Glutamatergic neuron (in vitro differentiated cells): ENCODE data around the gene ATP1A3. TPM values are rescaled to one million over a fixed set of nuclear protein-coding genes. Genes with fewer than 3 reads are reported as not detected.

ENCODE experiments used
- DNase-seq: peaks from one replicate; pipeline ENCODE4 v3.0.0; 2022
- H3K27ac Mint-ChIP-seq: one replicate; pipeline ENCODE4 v1.8.0; 2020; ENCODE audit warnings: mild to moderate bottlenecking, mixed read lengths, inconsistent platforms; ENCODE audit not compliant: unreplicated experiment
- H3K27me3 Mint-ChIP-seq: one replicate; pipeline ENCODE4 v1.8.0; 2020; ENCODE audit warnings: mild to moderate bottlenecking, moderate library complexity, mixed read lengths, inconsistent platforms; ENCODE audit not compliant: unreplicated experiment
- H3K36me3 Mint-ChIP-seq: one replicate; pipeline ENCODE4 v1.8.0; 2020; ENCODE audit warnings: mild to moderate bottlenecking, mixed read lengths, inconsistent platforms; ENCODE audit not compliant: unreplicated experiment
- H3K4me1 Mint-ChIP-seq: one replicate; pipeline ENCODE4 v1.8.0; 2020; ENCODE audit warnings: mild to moderate bottlenecking, low read depth, mixed read lengths, inconsistent platforms; ENCODE audit not compliant: unreplicated experiment
- H3K4me3 Mint-ChIP-seq: one replicate; pipeline ENCODE4 v1.8.0; 2020; ENCODE audit warnings: mild to moderate bottlenecking, mixed read lengths, inconsistent platforms; ENCODE audit not compliant: unreplicated experiment
- H3K9me3 Mint-ChIP-seq: one replicate; pipeline ENCODE4 v1.8.0; 2020; ENCODE audit warnings: mild to moderate bottlenecking, moderate library complexity, mixed read lengths, inconsistent platforms; ENCODE audit not compliant: unreplicated experiment
- CTCF ChIP-seq: fragments of 200-600 bp; sonication (generic); IDR thresholded peaks from one replicate; pipeline ENCODE4 v1.5.0; 2021; ENCODE audit not compliant: partially characterized antibody, unreplicated experiment
- total RNA-seq: library from RNA; stranded (reverse); fragmentation: NEBNext Ultra II Directional; extraction: Animal tissue kit (Norgen Biotek cat#: 25700); gene quantifications from one replicate; pipeline ENCODE4 v1.2.1, GENCODE V29; 2021; ENCODE audit not compliant: unreplicated experiment

Gene ATP1A3
- total RNA-seq, 1 donor from 2014 or later: 650 TPM

GRCh38 chr19:41947091-41947490 lies 46.9 kb downstream of the ATP1A3 start:
- H3K4me3 Mint-ChIP-seq: no peak overlapping the region
- peaks cover 6% of the 10 kb centered on the region for H3K36me3 Mint-ChIP-seq
- peaks cover 17% of the 10 kb centered on the region for H3K27me3 Mint-ChIP-seq
- TF ChIP-seq CTCF: no peak
- peak overlapping the region; percentile 18 for H3K27ac Mint-ChIP-seq
- DNase-seq: no peak
- H3K9me3 Mint-ChIP-seq: peaks cover 11% of the 10 kb centered on the region
- H3K4me1 Mint-ChIP-seq: peaks cover 2% of the 10 kb centered on the region

- no peak overlapping the region for H3K4me3 Mint-ChIP-seq
- peaks cover 13% of the 10 kb centered on the region for H3K9me3 Mint-ChIP-seq
- TF ChIP-seq CTCF: no peak
- H3K4me1 Mint-ChIP-seq: no peaks in the 10 kb centered on the region
- H3K27ac Mint-ChIP-seq: no peak overlapping the region
- H3K27me3 Mint-ChIP-seq: peaks cover 20% of the 10 kb centered on the region
- no peak for DNase-seq
- peaks cover 6% of the 10 kb centered on the region for H3K36me3 Mint-ChIP-seq
Measured at GRCh38 chr19:41945135-41945766, 48.8 kb downstream of the ATP1A3 start.

GRCh38 chr19:41944336-41944735 lies 49.7 kb downstream of the ATP1A3 start:
- H3K9me3 Mint-ChIP-seq: peaks cover 13% of the 10 kb centered on the region
- H3K4me3 Mint-ChIP-seq: no peak overlapping the region
- H3K27ac Mint-ChIP-seq: no peak overlapping the region
- TF ChIP-seq CTCF: no peak
- H3K4me1 Mint-ChIP-seq: no peaks in the 10 kb centered on the region
- peaks cover 17% of the 10 kb centered on the region for H3K27me3 Mint-ChIP-seq
- peaks cover 6% of the 10 kb centered on the region for H3K36me3 Mint-ChIP-seq
- no peak for DNase-seq

- DNase-seq: no peak
- Mint-ChIP-seq H3K4me1 (peaks cover 7% of the 10 kb centered on the region), H3K27ac (peak overlapping the region; percentile 62), H3K4me3 (peak overlapping the region; percentile 57), H3K9me3 (peaks cover 11% of the 10 kb centered on the region), H3K27me3 (peaks cover 18% of the 10 kb centered on the region), H3K36me3 (peaks cover 6% of the 10 kb centered on the region)
- TF ChIP-seq CTCF: no peak
Measured at GRCh38 chr19:41941410-41942202, 52.4 kb downstream of the ATP1A3 start.
